ENCODE measurements around the gene CDC42BPB.

GRCh38 chr14:103001651-103002396, 55.5 kb downstream of the CDC42BPB start:
- TF ChIP-seq, protein P1, sequence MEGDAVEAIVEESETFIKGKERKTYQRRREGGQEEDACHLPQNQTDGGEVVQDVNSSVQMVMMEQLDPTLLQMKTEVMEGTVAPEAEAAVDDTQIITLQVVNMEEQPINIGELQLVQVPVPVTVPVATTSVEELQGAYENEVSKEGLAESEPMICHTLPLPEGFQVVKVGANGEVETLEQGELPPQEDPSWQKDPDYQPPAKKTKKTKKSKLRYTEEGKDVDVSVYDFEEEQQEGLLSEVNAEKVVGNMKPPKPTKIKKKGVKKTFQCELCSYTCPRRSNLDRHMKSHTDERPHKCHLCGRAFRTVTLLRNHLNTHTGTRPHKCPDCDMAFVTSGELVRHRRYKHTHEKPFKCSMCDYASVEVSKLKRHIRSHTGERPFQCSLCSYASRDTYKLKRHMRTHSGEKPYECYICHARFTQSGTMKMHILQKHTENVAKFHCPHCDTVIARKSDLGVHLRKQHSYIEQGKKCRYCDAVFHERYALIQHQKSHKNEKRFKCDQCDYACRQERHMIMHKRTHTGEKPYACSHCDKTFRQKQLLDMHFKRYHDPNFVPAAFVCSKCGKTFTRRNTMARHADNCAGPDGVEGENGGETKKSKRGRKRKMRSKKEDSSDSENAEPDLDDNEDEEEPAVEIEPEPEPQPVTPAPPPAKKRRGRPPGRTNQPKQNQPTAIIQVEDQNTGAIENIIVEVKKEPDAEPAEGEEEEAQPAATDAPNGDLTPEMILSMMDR (IDR thresholded peaks at IDR 0.05 in 4 of 5, conservative IDR thresholded peaks at IDR 0.05 in 1 of 5), result no peak
- no peak for TF ChIP-seq POLR2A (IDR thresholded peaks at IDR 0.05)

Data from gastrocnemius medialis (tissue), 4 donors.